Measurements from ENCODE around the gene RBAK. TPM values are rescaled to one million over a fixed set of nuclear protein-coding genes. Genes with fewer than 3 reads are reported as not detected.
"Not testable (repeated sequence)": the region's sequence is repeated elsewhere in the genome, so short reads cannot be mapped to it uniquely, and the experiment has no call there.

The RBAK gene
- total and polyA plus RNA-seq, 4 donors, result 3.3 to 19.9 (median 6.8) TPM

DNA sequence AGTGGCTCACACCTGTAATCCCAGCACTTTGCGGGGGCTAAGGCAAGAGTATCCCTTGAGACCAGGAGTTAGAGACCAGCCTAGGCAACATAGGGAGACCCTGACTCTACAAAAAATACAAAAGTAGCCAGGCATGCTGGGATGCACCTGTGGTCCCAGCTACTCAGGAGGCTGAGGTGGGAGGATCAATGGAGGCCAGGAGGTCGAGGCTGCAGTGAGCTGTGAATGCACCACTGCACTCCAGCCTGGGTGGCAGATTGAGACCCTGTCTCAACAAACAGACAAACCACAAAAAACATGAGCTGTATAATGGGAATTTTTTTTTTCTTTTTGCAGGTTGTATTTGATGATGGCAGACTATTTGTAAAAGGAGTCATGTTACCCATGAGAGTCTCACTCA is 1.5 kb downstream of the RBAK start:
- DNase-seq; ATAC-seq (ENCODE audit: insufficient read depth, low FRiP score); H3K4me3 ChIP-seq; H3K4me1 ChIP-seq (ENCODE audit: control insufficient read depth in 5 of 5, insufficient read depth in 5 of 5, low read length in 5 of 5); H3K27ac ChIP-seq (ENCODE audit: low read depth in 1 of 2, low read length in 1 of 2); H3K27me3 ChIP-seq (ENCODE audit: control insufficient read depth in 3 of 3, insufficient read depth in 3 of 3, low read length in 2 of 3); H3K9ac ChIP-seq (ENCODE audit: insufficient read depth in 1 of 2, low read length in 2 of 2); H3K9me3 ChIP-seq (ENCODE audit: control insufficient read depth in 4 of 4, insufficient read depth in 3 of 4, low read length in 3 of 4): not testable (repeated sequence)
- 96 to 97% methylated on average over 2 of the region's 2 CpGs for WGBS, 2 donors
- peaks cover 6 to 29% (median 16%) of the 10 kb centered on the region in 4 donors for H3K36me3 ChIP-seq (ENCODE audit: control insufficient read depth in 4 of 4, insufficient read depth in 4 of 4, low read length in 4 of 4)

DNA sequence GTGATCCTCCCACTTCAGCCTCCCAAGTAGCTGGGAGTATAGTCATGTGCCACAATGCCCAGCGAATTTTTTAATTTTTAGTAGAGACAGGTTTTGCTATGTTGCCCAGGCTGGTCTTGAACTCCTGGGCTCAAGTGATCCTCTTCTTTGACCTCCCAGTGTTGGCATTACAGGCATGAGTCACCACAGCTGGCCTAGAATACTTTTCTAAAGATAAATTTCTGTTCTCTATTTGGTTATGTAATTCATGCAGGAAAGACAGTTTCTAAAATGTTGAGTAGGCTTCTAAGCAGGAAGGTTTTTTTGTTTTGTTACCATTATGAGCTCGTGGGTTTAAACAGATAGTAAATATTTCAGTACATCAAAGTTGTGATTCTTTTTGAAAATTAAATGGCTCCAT is 5.0 kb downstream of the RBAK start:
- no peak overlapping the region for H3K9ac ChIP-seq (ENCODE audit: insufficient read depth in 1 of 2, low read length in 2 of 2)
- H3K27me3 ChIP-seq (ENCODE audit: control insufficient read depth in 3 of 3, insufficient read depth in 3 of 3, low read length in 2 of 3), result no peaks in the 10 kb centered on the region
- peaks cover 0 to 2% (median 0%) of the 10 kb centered on the region in 5 donors for H3K4me1 ChIP-seq (ENCODE audit: control insufficient read depth in 5 of 5, insufficient read depth in 5 of 5, low read length in 5 of 5)
- no peak for ATAC-seq (ENCODE audit: insufficient read depth, low FRiP score)
- WGBS, 2 donors, result 92 to 94% methylated on average over 2 of the region's 2 CpGs
- H3K4me3 ChIP-seq, result no peak overlapping the region
- H3K9me3 ChIP-seq (ENCODE audit: control insufficient read depth in 4 of 4, insufficient read depth in 3 of 4, low read length in 3 of 4), result peaks cover 0 to 8% (median 3%) of the 10 kb centered on the region in 4 donors
- no peak overlapping the region for H3K27ac ChIP-seq (ENCODE audit: low read depth in 1 of 2, low read length in 1 of 2)
- TF ChIP-seq, protein P1, sequence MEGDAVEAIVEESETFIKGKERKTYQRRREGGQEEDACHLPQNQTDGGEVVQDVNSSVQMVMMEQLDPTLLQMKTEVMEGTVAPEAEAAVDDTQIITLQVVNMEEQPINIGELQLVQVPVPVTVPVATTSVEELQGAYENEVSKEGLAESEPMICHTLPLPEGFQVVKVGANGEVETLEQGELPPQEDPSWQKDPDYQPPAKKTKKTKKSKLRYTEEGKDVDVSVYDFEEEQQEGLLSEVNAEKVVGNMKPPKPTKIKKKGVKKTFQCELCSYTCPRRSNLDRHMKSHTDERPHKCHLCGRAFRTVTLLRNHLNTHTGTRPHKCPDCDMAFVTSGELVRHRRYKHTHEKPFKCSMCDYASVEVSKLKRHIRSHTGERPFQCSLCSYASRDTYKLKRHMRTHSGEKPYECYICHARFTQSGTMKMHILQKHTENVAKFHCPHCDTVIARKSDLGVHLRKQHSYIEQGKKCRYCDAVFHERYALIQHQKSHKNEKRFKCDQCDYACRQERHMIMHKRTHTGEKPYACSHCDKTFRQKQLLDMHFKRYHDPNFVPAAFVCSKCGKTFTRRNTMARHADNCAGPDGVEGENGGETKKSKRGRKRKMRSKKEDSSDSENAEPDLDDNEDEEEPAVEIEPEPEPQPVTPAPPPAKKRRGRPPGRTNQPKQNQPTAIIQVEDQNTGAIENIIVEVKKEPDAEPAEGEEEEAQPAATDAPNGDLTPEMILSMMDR (IDR thresholded peaks at IDR 0.05; ENCODE audit: control extremely low read depth, extremely low read depth), result no peak
- DNase-seq, result no peak
- peaks cover 12 to 48% (median 31%) of the 10 kb centered on the region in 4 donors for H3K36me3 ChIP-seq (ENCODE audit: control insufficient read depth in 4 of 4, insufficient read depth in 4 of 4, low read length in 4 of 4)

DNA sequence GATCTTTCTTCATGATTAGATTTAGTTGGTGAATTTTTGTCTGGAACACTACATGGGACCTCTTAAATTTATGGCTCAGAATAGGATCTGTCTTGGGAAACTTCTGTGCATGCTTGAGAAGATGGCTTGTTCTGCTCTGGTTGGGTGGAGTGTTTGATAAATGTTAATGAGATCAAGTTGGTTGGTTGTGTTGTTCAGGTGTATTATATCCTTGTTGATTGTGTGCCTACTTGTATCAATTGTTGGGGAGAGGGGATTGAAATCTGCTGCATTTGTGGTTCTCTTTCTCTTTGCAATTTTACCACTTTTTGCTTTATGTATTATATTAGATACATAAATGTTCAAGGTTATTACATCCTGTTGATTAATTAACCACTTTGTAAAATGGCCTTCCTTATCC is 6.1 kb downstream of the RBAK start:
- H3K4me3 ChIP-seq; H3K9ac ChIP-seq (ENCODE audit: insufficient read depth in 1 of 2, low read length in 2 of 2); ATAC-seq (ENCODE audit: insufficient read depth, low FRiP score); DNase-seq; H3K27ac ChIP-seq (ENCODE audit: low read depth in 1 of 2, low read length in 1 of 2); H3K27me3 ChIP-seq (ENCODE audit: control insufficient read depth in 3 of 3, insufficient read depth in 3 of 3, low read length in 2 of 3); H3K9me3 ChIP-seq (ENCODE audit: control insufficient read depth in 4 of 4, insufficient read depth in 3 of 4, low read length in 3 of 4); H3K4me1 ChIP-seq (ENCODE audit: control insufficient read depth in 5 of 5, insufficient read depth in 5 of 5, low read length in 5 of 5): not testable (repeated sequence)
- peaks cover 15 to 53% (median 32%) of the 10 kb centered on the region in 4 donors for H3K36me3 ChIP-seq (ENCODE audit: control insufficient read depth in 4 of 4, insufficient read depth in 4 of 4, low read length in 4 of 4)

DNA sequence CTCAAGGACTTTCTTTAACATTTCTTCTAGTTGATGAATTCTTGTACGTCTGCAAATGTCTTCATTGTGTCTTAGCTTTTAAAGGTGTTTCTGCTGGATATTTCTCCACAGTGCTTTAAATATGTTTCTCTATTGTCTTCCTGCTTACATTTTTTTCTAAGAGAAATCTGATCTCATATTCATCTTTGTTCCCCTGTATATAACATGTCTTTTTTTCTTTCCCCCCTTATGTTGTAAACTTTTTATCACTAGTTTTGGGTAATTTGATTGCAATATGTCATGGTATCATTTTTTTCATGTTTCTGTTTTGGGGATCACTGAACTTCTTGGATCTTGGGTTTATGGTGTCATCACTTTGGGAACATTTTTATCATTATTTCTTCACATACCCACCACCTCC is 7.5 kb downstream of the RBAK start:
- no peak for ATAC-seq (ENCODE audit: insufficient read depth, low FRiP score)
- WGBS, 2 donors, result 94 to 98% methylated on average over 1 of the region's 1 CpG

More for the DNA sequence above, 7.5 kb downstream of the RBAK start:
- TF ChIP-seq, protein P1 (IDR thresholded peaks at IDR 0.05; ENCODE audit: control extremely low read depth, extremely low read depth), result no peak
- Histone ChIP-seq H3K9me3 (ENCODE audit: control insufficient read depth in 4 of 4, insufficient read depth in 3 of 4, low read length in 3 of 4) (peaks cover 0 to 11% (median 8%) of the 10 kb centered on the region in 4 donors), H3K36me3 (ENCODE audit: control insufficient read depth in 4 of 4, insufficient read depth in 4 of 4, low read length in 4 of 4) (peaks cover 23 to 62% (median 44%) of the 10 kb centered on the region in 4 donors), H3K4me1 (ENCODE audit: control insufficient read depth in 5 of 5, insufficient read depth in 5 of 5, low read length in 5 of 5) (peaks cover 0 to 2% (median 0%) of the 10 kb centered on the region in 5 donors), H3K27me3 (ENCODE audit: control insufficient read depth in 3 of 3, insufficient read depth in 3 of 3, low read length in 2 of 3) (no peaks in the 10 kb centered on the region), H3K4me3 (no peak overlapping the region), H3K27ac (ENCODE audit: low read depth in 1 of 2, low read length in 1 of 2) (no peak overlapping the region), H3K9ac (ENCODE audit: insufficient read depth in 1 of 2, low read length in 2 of 2) (no peak overlapping the region)
- no peak for DNase-seq

All from lung (tissue), 12 donors.